HuH-7 (cell line): Measurements from ENCODE around the gene RNF41.

Experiments
- DNase-seq: peaks from one replicate; pipeline ENCODE4 v3.0.0; 2011; ENCODE audit warnings: low spot score

Gene RNF41

DNA sequence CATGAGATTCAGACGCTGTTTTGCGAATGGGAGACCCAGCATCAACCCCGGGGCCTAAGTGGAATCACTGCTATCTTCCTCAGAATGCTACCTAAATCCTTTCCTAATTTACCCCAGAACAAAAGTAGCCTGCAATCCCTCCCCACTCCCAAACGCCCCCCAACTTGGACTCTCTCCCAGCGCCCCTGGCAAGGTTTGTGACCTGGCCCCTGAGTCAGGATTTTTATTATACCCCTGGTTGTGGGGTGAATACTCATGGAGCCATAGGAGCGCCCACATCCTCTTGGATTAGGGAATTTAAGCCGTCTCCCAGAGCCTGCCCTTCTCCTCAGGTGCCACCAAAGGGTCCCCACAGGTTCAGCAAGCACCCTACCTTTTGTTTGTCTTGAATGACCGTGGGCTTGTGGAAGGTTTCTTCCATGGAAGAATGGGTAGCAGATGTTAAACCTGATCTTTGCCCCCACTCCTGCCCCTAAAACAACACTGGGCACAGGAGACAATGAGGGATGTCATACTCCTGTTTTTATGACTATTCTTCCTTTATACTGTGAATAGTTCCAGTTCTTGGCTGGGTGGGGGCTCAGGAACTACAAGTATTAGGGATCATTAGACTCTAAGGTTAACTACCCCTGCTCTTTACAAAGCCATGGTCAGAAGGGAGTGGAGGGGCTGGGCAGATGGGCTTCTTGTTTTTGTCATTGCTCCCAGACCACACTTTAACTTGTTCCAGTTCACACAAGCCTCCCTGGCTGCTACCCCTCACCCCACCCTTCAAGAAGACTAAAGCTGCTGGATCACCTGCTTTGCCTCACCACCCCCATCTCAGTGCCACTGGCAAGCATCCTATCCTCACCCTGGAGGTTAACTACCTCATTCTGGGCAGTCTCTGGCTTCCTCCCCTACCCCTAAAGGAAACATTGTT is 68.7 kb downstream of the RNF41 start:
- DNase-seq, result no peak
